SJCRH30 (cell line): ENCODE data around the gene CORO1C. TPM values are rescaled to one million over a fixed set of nuclear protein-coding genes. Genes with fewer than 3 reads are reported as not detected.
"Not testable (repeated sequence)": the region's sequence is repeated elsewhere in the genome, so short reads cannot be mapped to it uniquely, and the experiment has no call there.

Experiments
- DNase-seq, 2 experiments: peaks; one replicate each; pipeline ENCODE4 v3.0.0-alpha.2; 2015 to 2020
- H3K27ac ChIP-seq: fragments of 250-450 bp; sonication (Bioruptor Pico); 2 replicates; pipeline ENCODE4 v1.5.1; 2020; ENCODE audit warnings: mild to moderate bottlenecking, moderate library complexity
- H3K27me3 ChIP-seq: fragments of 250-450 bp; sonication (Bioruptor Pico); 2 replicates; pipeline ENCODE4 v1.5.1; 2020; ENCODE audit warnings: mild to moderate bottlenecking, moderate library complexity
- H3K36me3 ChIP-seq: fragments of 250-450 bp; sonication (Bioruptor Pico); 2 replicates; pipeline ENCODE4 v1.5.1; 2020; ENCODE audit warnings: mild to moderate bottlenecking, moderate library complexity
- H3K4me1 ChIP-seq: fragments of 250-450 bp; sonication (Bioruptor Pico); 2 replicates; pipeline ENCODE4 v1.5.1; 2020; ENCODE audit warnings: mild to moderate bottlenecking, moderate library complexity
- H3K4me3 ChIP-seq: fragments of 250-450 bp; sonication (Bioruptor Pico); 2 replicates; pipeline ENCODE4 v1.5.1; 2020; ENCODE audit warnings: mild to moderate bottlenecking, moderate library complexity
- H3K9me3 ChIP-seq: fragments of 250-450 bp; sonication (Bioruptor Pico); replicated peaks from 2 replicates; pipeline ENCODE4 v1.5.1; 2020; ENCODE audit warnings: mild to moderate bottlenecking, moderate library complexity
- total RNA-seq: library from RNA; depleted of rRNA; stranded (reverse); fragments of >200 nt; shearing (Covaris generic); gene quantifications from 2 replicates; pipeline ENCODE4 v1.2.3, GENCODE V29; 2014; rRNA removed

Gene CORO1C
- 95.7 and 113 TPM in 2 replicates for total RNA-seq

DNA sequence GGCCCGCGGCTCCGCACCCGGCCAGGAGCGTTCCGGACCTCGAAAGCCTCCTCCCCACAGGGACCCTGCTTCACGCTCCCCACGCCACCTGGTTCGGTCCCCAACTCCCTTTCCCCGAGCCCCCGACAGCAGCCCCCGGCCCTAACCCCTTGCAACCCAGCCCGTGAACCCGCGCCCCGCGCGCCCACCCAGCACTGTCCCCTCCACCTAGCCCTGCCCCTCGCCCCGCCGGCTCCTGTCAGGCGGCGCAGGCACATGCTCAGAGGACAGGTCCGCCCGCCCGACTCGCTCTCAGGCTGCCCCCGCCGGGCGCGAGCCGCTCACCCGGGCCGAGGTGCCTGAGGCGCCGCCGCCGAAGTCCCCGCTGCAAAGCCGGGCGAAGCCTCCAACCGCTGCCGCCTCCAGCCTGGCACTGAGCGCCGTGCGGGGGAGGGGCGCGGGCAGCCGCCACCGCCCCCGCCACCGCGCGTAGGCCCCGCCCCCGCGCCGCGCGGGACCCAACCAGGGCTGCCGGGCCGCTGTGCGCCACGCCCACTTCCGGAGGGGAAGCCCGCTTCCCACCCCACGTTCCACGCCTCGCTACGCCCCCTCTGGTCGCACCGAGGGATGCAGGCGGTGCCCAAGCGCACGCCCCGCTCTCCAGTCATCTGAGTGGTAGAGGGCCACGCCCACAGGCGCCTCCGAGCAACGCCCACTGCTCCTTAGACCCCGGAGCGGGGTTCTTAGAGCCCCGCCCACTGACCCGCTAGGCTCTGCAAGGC is at the start of gene CORO1C:
TSS of gene CORO1C (minus strand) at position 414 of the 761 bp plus-strand sequence. CDS start 30,200 bp downstream, outside the sequence.
- DNase-seq, result peak; percentile 96 to 97
- H3K9me3 ChIP-seq, result no peaks in the 10 kb centered on the region

DNA sequence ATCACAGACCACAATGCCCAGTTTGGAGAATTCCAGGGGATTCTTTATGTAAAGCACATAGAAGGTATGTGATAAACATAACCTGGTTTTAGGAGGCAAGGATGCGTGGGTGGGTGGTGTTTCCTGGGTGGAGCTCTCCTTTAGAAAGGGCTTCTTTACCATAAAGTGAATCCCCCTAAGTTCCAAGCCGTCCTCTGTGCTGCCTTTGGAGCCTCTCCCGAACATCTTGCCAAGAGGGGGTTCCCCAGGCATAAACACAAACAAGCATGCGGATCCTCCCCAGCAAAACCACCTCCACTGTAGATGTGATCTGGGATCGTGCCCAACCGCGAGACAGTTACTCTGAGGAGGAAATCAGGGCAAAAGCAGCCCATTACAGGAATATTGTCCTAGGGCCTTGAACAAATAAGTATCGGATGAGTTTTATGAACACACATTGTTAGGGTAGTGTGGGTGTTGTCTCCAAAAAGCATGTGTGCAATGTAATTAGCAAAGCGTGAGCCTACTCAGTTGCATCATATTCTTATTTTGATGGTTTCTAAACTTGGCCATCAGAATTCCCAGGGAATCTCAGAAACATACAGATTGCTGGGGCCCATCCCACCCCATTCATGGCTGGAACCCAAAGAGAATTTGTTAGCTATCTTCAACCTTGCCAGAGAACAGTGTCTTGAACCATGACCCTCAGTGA is 48.8 kb upstream of the CORO1C start:
- Histone ChIP-seq H3K4me3 (no peak overlapping the region), H3K4me1 (peaks cover 16% of the 10 kb centered on the region), H3K9me3 (no peaks in the 10 kb centered on the region), H3K27ac (no peak overlapping the region), H3K27me3 (no peaks in the 10 kb centered on the region), H3K36me3 (peaks cover 5% of the 10 kb centered on the region; the same call in 1 of the 2 replicates)
- no peak for DNase-seq

More for the DNA sequence above, at the start of gene CORO1C:
- H3K4me3 ChIP-seq, result peak within 1 kb of the TSS; percentile 95
- H3K36me3 ChIP-seq, result no peaks in the 10 kb centered on the region
- H3K27ac ChIP-seq, result peak within 1 kb of the TSS; percentile 91
- peaks cover 18% of the 10 kb centered on the region for H3K4me1 ChIP-seq
- no peaks in the 10 kb centered on the region for H3K27me3 ChIP-seq

DNA sequence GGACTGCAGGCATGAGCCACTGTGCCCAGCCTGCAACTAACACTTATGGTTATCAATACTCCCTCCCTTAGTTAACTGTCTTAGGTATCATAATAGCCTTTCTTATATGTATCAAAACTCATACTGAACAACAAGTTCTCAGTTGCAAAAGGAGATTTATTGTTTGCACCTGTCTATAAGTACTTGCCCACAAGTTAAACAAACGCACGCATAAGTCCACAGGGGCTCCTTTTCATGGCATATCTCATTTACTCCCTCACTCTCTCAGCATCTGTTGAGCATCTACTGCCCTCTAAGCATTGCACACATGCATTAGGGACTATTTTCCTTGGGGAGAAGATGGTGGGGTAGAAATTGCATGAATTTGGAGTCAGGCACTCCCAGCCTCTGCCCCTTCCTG is 46.7 kb upstream of the CORO1C start:
- peak; percentile 54 to 77 for DNase-seq
- peaks cover 34% of the 10 kb centered on the region for H3K4me1 ChIP-seq
- no peaks in the 10 kb centered on the region for H3K9me3 ChIP-seq
- no peak overlapping the region for H3K4me3 ChIP-seq
- H3K27ac ChIP-seq, result no peak overlapping the region
- H3K36me3 ChIP-seq, result no peaks in the 10 kb centered on the region
- H3K27me3 ChIP-seq, result no peaks in the 10 kb centered on the region

DNA sequence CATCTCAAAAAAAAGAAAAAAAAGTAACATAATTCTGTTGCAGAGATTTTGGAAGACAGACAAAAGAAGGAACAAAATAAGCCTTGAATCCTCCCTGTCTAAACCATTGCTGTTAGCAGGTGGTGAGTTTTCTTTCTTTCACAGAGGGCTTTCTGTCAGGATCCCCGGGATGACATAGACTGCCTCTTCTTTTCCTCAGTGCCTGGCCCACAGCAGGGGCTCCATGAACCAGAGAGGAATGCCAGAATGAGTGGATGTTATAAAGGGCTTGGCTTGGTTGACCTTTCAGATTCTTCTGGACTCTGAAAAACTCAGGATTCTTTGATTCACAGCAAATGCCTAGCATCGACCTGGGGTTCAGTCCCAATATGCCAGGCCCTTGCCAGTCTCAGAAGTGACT is 45.8 kb upstream of the CORO1C start:
- DNase-seq, result no peak
- Histone ChIP-seq H3K36me3 (no peaks in the 10 kb centered on the region), H3K4me1 (peaks cover 43% of the 10 kb centered on the region), H3K27me3 (no peaks in the 10 kb centered on the region), H3K27ac (no peak overlapping the region), H3K9me3 (no peaks in the 10 kb centered on the region), H3K4me3 (no peak overlapping the region)

DNA sequence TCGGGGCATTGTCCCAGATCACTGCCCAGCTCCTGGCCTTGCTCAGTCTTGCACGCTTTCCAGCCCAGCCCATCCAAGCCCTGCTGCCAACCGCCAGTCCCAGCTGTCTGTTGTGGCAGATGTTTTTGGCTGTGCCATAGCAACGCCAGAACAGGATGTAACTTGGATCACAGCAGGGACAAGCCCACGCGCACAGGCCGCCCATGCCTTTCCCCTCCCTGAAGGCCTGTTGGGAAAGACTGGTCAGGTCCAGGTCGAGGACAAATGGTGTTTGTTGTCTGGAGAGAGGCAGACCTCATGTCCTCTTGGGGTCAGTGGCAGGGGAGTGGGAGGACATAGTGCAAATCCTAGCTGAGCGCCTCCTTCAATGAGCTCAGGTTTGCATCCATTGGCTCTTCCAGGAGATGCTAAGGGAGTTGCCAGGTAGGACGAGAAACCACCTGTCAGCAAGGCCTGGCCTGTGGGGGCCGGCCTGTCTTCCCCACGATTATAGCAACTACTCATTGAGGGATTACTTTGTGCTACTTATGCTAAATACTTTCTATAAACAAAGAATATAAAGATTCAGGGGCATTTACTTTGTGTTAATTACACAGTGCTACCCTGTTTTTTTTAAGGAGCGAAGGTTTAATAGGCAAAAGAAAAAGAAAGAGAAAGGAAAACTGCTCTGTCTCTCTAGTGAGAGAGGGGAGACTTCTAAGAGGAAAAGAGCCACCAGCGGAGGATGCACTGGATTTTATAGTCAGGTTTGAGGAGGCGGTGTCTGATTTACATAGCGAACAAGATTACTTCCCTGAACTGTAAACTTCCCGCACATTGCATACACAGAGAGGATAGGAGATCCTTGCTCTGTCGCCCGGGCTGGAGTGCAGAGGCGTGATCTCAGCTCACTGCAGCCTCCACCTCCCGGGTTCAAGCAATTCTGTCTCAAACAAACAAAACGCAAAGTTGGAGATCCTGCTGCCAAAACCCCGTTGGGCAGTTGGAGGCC is 42.8 kb upstream of the CORO1C start:
- no peaks in the 10 kb centered on the region for H3K36me3 ChIP-seq
- peak overlapping the region; percentile 8; the same call in 1 of the 2 replicates for H3K27ac ChIP-seq
- peaks cover 54% of the 10 kb centered on the region for H3K4me1 ChIP-seq
- DNase-seq, result peak; percentile 83 to 85
- no peaks in the 10 kb centered on the region for H3K27me3 ChIP-seq
- H3K4me3 ChIP-seq, result no peak overlapping the region
- no peaks in the 10 kb centered on the region for H3K9me3 ChIP-seq

DNA sequence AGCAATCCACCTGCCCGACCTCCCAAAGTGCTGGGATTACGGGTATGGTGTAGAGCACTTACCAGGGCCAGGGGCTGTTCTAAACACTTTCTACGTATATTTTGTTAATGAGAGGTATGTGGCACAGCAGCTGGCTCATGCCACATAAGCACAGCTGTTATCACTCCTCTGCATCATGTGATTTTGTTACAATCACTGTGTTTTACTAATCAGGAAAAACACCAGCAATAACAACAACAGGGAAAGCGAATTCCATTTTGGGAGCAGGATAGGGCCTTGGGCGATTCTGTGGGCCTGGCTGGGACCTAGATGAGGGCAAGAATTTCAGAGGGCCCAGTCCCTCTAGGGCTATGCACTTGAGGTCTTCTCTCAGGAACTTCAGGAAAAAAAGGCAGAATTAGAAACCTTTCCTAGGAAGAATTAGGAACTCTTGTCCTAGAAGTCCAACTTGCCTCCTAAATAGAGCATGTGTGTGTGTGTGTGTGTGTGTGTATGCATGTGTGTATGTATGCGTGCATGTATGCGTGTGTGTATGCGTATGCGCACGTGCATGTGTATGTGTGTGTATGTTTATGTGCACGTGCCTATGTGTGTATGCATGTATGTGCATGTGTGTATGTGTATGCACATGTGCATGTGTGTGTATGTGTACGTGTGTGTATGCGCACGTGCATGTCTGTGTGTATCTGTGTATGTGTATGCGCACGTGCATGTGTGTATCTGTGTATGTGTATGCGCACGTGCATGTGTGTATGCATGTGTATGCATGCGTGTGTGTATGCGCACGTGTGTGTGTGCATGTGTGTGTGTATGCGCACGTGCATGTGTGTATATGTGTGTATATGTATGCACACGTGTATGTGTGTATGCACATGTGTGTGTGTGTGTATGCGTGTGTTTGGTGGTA is 41.8 kb upstream of the CORO1C start:
- Histone ChIP-seq H3K36me3 (no peaks in the 10 kb centered on the region), H3K27ac (peak overlapping the region; percentile 69), H3K4me1 (peaks cover 49% of the 10 kb centered on the region), H3K4me3 (no peak overlapping the region), H3K9me3 (no peaks in the 10 kb centered on the region), H3K27me3 (no peaks in the 10 kb centered on the region)
- peak; percentile 56 to 71 for DNase-seq

DNA sequence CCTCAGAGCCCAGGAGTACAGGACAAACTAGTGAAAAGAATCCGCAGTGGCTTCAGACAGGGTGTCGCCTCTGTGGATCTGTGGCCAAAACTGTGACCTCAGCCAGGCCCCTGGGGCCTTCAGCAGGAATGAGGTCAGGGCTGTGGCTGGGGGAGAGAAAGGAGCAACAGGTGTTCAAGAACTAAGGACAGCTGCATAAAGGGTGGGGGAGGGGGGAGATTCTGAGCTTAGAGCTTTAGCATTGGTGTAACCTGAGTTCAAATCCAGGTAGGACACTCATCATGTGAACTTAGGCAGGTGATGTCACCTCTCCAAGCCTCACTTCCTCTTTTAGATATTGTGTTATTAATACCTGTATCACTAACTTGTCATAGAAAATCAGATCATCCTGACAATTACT is 40.9 kb upstream of the CORO1C start:
- Histone ChIP-seq H3K27me3 (no peaks in the 10 kb centered on the region), H3K4me1 (peaks cover 43% of the 10 kb centered on the region), H3K27ac (peak overlapping the region; percentile 69), H3K9me3 (no peaks in the 10 kb centered on the region), H3K36me3 (no peaks in the 10 kb centered on the region), H3K4me3 (no peak overlapping the region)
- peak; percentile 90 to 92 for DNase-seq

DNA sequence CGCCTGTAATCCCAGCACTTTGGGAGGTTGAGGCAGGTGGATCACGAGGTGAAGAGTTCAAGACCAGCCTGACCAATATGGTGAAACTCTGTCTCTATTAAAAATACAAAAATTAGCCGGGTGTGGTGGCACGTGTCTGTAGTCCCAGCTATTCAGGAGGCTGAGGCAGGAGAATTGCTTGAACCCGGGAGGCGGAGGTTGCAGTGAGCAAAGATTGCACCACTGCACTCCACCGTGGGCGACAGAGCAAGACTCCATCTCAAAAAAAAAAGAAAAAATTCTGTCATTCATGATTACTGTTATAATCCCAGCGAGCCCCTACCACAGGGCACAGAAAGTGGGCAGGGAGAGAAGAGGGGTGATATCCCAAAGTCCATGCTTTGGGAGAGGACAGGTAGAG is 40.5 kb upstream of the CORO1C start:
- H3K4me3 ChIP-seq, DNase-seq, H3K27me3 ChIP-seq, H3K9me3 ChIP-seq, H3K36me3 ChIP-seq: not testable (repeated sequence)
- Histone ChIP-seq H3K27ac (peak overlapping the region; percentile 69), H3K4me1 (peaks cover 43% of the 10 kb centered on the region)

DNA sequence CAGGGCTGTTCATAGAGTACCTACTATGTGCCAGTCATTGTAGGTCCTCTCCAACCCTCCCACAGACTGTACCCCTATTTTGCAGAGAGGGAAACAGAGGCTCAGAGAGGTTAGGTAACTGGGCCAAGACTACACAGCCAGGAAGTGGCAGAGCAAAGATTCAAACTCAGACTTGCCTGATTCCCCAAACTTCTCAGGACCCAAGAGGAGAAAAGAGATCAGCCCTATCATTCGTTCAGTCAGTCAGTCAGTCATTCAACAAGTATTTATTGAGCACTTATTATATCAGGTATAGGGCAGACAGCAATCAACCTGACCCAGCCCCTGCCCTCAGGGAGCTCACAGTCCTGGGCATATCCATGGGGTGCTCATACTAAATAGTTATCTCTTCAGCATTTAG is 39.6 kb upstream of the CORO1C start:
- Histone ChIP-seq H3K9me3 (no peaks in the 10 kb centered on the region), H3K4me1 (peaks cover 43% of the 10 kb centered on the region), H3K27me3 (no peaks in the 10 kb centered on the region), H3K27ac (no peak overlapping the region), H3K36me3 (no peaks in the 10 kb centered on the region), H3K4me3 (no peak overlapping the region)
- DNase-seq, result no peak

DNA sequence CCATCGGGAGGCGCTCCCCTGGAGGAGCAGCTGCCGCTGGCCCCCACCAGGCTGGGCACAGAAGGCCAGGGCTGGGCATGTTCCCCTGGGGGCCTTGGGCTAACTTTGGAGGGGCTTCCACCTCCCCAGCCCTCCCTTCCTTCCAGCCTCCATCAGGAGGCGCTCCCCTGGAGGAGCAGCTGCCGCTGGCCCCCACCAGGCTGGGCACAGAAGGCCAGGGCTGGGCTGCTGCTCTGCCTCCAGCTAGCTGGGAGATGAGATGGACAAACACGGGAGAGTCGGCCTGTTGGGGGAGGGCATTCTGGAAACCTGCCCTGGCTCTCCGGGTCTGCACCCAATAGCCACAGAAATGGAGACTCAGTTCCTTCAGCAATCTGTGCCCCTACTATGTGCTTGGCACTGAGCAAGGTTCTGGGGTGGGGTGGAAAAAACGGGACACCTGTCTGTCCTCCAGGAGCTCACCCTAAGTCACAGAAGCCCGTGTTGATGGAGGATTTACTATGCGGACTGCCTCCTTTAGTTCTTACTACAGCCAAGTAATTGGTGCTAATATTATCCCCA is 39.0 kb upstream of the CORO1C start:
- DNase-seq, result no peak
- Histone ChIP-seq H3K27me3 (no peaks in the 10 kb centered on the region), H3K4me3 (no peak overlapping the region), H3K36me3 (no peaks in the 10 kb centered on the region), H3K27ac (no peak overlapping the region), H3K9me3 (no peaks in the 10 kb centered on the region), H3K4me1 (peaks cover 43% of the 10 kb centered on the region)

DNA sequence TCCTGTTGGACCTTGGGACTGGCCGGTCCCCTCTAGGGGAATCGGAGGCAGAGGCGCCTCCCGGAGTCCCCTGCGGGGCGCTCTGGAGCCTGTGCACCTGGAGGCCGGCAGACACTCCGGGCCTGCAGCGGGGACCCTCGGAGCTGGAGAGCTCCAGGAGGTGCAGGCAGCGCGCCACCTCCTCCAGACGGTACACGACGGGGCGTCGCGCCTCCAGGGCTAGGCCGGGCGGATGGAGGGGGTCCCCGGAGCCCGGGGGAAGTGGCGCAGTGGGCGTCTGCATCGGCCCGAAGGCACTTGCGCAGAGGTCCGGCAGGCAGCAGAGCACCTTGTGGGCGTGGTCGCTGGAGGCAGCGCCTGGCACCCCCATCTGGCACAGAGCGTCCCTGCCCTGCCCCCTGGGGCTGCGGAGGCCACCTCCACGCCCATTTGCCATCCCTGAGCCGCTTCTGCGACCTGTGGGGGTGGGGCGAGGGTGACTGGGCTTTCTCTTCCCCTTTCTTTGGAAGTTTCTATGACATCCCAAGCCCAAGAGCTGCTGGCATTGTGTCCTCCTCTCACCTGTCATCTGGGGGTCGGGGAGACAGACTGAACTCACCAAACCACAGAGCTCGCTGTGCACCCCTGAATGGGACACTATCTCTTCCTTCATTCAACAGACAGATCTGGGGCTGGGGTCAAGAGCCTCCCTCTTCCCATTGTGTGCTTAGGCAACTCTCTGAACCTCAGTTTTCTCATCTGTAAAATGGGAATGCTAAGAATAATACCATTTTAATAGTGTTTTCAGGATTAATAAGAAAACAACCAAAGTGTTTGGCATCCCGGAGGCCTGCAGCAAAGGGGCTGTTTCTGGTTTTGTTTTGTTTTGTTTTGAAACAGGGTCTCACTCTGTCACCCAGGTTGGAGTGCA is 37.5 kb upstream of the CORO1C start:
- Histone ChIP-seq H3K27me3 (no peaks in the 10 kb centered on the region), H3K9me3 (no peaks in the 10 kb centered on the region), H3K4me3 (no peak overlapping the region), H3K27ac (no peak overlapping the region), H3K36me3 (no peaks in the 10 kb centered on the region), H3K4me1 (peaks cover 33% of the 10 kb centered on the region)
- DNase-seq, result no peak

DNA sequence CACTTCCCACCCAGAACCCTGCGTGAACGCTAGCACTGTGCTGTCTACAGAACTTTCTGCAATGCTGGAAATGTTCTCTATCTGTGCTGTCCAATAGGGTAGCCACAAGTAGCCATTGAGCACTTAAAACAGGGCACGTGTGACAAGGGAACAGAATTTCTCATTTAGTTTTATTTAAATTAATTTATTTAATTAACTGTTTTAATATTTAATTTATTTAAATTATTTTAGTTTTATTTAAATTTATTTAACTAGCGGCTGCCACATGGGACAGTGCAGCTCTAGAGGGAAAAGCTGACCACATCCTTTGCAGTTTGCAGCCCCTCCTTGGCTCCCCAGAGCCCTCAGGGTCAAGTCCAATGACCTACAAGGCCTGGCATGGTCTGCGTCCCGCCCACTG is 35.0 kb upstream of the CORO1C start:
- peaks cover 8% of the 10 kb centered on the region; the same call in 1 of the 2 replicates for H3K4me1 ChIP-seq
- DNase-seq, result no peak
- H3K4me3 ChIP-seq, result no peak overlapping the region
- no peaks in the 10 kb centered on the region for H3K9me3 ChIP-seq
- no peaks in the 10 kb centered on the region for H3K27me3 ChIP-seq
- no peaks in the 10 kb centered on the region for H3K36me3 ChIP-seq
- no peak overlapping the region for H3K27ac ChIP-seq
